Measurements from ENCODE around the gene TMEM141. TPM values are rescaled to one million over a fixed set of nuclear protein-coding genes. Genes with fewer than 3 reads are reported as not detected.
"Not testable (repeated sequence)": the region's sequence is repeated elsewhere in the genome, so short reads cannot be mapped to it uniquely, and the experiment has no call there.

The TMEM141 gene
- total RNA-seq, 1 donor from 2014 or later = 34.7 TPM

DNA sequence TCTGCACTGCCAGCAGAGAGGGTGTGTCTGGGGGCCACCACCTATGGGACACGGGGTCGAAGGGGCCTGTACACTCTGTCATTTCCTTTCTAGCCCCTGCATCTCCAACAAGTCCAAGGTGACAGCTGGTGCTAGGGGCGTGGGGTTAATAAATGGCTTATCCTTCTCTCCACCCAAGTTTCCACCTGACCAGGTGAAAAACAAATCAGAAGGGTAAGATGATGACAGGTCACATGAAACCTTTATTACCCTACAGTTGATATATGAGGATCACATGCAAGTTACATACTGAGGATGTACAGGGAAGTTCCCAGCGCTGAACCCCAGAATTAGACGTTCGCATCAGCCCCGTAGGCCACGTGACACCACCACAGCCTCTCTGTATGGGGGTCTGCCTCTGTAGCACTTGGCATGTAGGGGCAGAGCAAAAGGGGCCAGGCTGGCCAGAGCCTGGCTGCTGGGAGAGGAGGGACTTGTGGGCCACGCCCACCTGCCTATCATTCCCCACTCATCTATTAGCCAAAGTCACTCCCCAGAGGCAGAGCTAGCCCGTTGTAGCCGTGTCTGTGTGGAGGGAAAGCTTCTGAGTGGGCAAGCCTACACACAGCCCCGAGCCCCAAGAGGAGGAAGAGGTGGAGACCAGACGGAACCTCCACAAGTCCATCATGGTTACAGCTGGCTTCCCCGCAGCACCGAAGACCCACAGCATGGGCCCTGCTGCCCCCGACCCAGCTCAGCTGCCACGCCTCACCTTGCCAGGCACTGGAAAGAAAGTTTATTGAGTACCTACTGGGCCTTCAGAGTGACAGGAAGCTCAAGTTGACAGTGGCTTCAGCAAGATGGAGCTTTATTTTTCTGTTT, 2.2 kb downstream of the TMEM141 start:
- intact Hi-C loops (cut with micrococcal nuclease) = loop anchor here (5.0 kb wide), 6 partner anchors 54 to 814 kb away; partner anchors contain the start of genes ARRDC1, FBXW5, PHPT1 and TRAF2

DNA sequence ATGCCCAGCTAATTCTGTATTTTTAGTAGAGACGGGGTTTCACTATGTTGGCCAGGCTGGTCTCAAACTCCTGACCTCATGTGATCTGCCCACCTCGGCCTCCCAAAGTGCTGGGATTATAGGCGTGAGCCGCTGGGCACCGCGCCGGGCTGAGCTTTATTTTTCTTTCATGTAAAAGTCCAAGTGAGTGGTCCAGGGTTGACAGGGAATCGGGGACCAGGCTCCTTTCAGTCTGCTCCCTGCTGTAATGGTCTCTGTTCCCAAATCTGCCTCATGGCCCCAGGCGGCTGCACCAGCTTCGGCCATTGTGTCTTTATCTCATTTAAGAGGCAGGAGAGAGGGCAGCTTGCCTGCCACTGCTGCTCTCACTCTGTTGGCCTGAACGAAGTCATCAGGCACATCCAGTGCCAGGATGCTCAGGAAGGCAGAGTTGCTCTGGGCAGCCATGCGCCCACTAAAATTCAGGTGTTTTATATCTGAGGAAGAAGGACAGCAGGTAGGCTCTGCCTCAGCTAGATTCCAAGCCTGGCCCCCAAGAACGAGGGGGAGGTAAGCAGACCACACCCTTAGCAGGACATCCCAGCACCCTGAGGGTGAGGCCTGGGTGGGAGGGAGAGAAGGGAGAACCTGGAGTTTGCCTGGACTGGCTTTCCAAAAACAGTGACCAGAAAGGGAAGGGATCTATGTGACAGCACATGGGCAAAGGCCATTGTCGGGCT, 3.3 kb downstream of the TMEM141 start:
- intact Hi-C loops (cut with micrococcal nuclease) = loop anchor here (5.0 kb wide), 6 partner anchors 53 to 813 kb away; partner anchors contain the start of genes ARRDC1, FBXW5, PHPT1 and TRAF2

DNA sequence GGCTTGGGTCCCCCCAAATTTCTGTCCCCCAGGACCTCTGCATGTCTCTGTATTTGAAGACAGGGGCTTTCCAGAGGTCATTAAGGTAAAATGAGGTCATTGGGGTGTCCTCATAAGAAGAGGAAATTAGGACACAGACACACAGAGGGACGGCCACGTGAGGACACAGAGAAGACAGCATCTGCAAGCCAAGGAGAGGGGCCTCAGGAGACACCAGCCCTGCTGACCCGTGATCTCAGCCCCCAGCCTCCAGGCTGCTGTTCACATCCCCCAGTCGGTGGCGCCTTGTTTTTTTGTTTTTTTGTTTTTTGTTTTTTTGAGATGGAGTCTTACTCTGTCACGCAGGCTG, 3.8 kb downstream of the TMEM141 start:
- intact Hi-C loops (cut with micrococcal nuclease) = loop anchor here (5.0 kb wide), 6 partner anchors 52 to 812 kb away; partner anchors contain the start of genes ARRDC1, FBXW5, PHPT1 and TRAF2

DNA sequence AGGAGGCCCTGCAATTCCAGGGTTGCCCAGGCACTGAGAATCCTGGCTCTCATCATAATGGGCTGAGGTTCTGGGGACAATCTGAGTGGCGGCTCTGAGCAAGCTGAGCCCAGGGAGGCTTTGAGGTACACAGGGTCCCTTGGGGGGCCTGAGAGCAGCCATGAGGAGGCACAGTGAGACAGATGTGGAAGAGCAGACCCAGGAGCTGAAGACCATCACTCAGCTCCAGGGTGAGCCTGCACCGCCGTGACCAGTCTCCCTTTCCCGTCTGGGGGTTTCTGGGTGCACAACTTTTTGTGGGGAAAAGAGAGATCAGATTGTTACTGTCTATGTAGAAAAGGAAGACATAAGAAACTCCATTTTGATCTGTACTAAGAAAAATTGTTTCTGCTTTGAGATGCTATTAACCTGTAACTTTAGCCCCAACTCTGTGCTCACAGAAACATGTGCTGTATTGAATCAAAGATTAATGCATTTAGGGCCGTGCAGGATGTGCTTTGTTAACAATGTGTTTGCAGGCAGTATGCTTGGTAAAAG, 5.2 kb downstream of the TMEM141 start, which contains the start of gene CCDC183:
TSS of gene CCDC183 (plus strand) at position 101 of the 537 bp plus-strand sequence. CDS start at position 161, 60 bp downstream.
- intact Hi-C loops (cut with micrococcal nuclease) = no loop called here

DNA sequence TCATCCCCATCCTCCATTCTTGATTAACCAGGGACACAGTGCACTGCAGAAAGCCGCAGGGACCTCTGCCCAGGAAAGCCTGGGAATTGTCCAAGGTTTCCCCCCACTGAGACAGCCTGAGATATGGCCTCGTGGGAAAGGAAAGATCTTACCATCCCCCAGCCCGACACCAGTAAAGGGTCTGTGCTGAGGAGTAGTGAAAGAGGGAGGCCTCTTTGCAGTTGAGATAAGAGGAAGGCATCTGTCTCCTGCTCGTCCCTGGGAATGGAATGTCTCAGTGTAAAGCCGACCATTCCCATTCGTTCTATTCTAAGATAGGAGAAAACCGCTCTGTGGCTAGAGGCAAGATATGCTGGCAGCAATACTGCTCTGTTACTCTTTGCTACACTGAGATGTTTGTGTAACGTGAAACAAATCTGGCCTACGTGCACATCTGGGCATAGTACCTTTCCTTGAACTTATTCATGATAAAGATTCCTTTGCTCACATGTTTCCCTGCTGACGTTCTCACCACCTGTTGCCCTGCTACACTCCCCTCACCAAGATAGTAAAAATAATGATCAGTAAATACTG, 5.7 kb downstream of the TMEM141 start:
- intact Hi-C loops (cut with micrococcal nuclease) = not testable (repeated sequence)

DNA sequence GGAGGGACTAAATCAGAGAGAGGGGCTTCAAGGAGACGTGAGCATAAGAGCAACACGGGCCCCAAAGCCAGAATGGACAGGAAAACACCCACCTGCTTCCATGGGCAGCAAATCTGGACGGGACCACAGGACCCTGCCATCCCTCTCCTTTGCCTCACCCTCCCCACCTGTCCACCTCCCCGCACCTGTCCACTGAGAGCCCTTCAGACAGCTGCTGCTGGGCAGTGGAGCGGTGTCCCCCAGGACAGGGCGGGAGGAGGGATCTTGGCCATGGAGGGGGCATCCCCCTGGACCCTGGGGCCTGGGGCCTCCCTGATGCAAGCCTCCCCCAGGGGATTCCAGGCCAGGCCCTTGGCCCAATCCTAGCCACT, 7.5 kb downstream of the TMEM141 start:
- intact Hi-C loops (cut with micrococcal nuclease) = no loop called here

DNA sequence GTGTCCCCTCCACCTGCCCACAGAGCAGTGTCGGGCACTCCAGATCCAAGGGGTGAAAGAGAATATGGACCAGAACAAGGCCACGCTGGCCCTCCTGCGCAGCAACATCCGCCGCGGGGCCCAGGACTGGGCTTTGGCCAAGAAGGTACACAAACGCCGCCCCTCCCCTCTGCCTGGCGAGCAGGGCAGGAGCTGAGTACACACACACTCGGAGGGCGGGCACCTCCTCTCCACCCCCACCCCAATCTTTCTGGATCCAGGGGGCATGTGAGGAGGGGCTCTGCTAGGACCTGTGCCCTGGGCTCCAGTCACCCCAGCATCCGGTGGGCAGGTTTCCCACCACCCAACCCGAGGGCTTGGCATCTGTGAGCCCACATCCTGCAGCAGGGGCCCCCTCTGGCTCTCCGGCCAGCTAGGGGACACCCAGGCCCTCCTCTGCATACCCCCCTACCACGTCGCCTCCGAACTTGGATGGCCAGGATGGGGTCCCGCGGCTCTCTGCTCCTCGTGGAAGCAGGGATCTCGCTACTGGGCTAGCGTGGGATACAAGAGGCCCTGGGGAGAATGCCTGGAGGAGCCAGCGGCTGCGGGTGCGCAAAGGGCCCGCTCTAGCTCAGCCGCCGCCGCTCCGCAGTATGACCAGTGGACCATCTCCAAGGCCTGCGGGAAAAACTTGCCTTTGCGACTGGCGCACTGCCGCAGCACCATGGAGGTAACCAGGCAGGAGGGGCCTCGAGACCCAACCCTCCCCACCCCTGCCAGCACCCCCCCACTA, 8.1 kb downstream of the TMEM141 start:
- intact Hi-C loops (cut with micrococcal nuclease) = no loop called here

DNA sequence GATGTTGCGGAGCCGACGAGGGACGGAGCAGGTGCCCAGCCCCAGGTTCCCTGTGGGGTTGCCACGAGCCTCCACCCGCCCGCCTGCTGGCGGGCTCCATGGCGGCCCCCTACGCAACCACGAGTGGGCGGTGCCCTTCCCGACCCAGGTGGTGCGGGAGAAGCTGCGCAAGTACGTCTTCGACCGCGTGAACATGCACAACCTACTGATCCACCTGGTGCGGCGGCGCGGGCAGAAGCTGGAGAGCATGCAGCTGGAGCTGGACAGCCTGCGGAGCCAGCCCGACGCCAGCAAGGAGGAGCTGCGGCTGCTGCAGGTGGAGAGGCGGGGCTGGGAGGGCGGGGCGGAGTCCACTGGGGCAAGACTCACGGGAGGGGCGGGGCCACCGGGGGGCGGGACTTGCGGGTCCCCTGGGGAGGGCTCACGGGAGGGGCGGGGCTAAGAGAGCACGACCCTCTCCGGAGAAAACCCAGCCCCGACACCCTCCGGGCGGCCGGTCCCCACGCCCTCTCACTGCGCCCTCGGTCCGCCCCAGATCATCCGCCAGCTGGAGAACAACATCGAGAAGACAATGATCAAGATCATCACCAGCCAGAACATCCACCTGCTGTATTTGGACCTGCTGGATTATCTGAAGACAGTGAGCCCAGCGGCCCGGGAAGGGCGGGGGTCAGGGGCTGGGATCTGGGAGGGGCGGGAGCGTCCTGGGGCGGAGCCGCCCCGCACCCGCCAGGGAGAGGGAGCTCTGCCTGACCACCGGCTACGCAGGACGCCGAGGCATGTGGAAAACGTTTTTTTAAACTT, 8.9 kb downstream of the TMEM141 start:
- intact Hi-C loops (cut with micrococcal nuclease) = loop anchor here (1.0 to 10.0 kb wide), 4 partner anchors 9 to 425 kb away; partner anchors contain the start of genes CYSRT1, NOTCH1, PHPT1 and RNF208

DNA sequence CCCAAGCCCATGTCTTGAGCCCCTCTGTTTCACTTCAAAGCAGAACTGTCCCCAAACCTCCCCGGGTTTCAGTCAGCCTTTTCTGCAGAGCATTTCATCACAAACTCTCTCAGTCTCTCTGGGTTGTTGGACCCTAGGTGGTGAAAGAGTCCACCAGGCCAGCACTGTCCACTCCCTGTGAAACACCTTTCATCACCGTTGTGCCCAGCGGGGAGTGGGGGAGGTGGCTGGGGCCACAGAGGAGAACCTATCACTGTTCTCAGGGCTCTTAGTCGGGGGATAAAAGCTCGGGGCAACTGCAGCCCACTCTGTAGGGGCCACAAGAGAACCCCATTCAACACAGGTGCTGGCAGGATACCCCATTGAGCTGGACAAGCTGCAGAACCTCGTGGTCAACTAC, 11.2 kb downstream of the TMEM141 start:
- intact Hi-C loops (cut with micrococcal nuclease) = loop anchor here (10.0 kb wide), 2 partner anchors 258 to 422 kb away; partner anchors contain the start of genes CYSRT1, NOTCH1, RNF208 and RNF224

DNA sequence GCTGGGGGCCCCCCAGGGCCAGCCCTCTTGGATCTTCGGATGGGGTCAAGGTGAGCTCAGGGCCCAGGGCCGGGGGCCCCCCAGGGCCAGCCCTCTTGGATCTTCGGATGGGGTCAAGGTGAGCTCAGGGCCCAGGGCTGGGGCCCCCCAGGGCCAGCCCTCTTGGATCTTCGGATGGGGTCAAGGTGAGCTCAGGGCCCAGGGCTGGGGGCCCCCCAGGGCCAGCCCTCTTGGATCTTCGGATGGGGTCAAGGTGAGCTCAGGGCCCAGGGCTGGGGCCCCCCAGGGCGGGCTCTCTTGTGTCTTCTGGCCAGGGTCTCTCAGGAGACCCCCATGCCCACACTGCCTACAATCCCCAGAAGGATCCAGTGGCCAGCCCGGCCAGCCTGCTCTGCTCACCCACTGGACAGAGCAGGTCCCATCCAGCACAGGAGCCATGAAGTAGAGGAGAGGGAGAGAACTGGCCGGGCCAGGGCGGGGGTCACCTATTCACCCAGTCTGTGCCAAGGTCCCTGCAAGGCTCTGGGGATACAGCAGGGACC, 11.9 kb downstream of the TMEM141 start:
- intact Hi-C loops (cut with micrococcal nuclease) = loop anchor here (10.0 kb wide), 2 partner anchors 258 to 422 kb away; partner anchors contain the start of genes CYSRT1, NOTCH1, RNF208 and RNF224

DNA sequence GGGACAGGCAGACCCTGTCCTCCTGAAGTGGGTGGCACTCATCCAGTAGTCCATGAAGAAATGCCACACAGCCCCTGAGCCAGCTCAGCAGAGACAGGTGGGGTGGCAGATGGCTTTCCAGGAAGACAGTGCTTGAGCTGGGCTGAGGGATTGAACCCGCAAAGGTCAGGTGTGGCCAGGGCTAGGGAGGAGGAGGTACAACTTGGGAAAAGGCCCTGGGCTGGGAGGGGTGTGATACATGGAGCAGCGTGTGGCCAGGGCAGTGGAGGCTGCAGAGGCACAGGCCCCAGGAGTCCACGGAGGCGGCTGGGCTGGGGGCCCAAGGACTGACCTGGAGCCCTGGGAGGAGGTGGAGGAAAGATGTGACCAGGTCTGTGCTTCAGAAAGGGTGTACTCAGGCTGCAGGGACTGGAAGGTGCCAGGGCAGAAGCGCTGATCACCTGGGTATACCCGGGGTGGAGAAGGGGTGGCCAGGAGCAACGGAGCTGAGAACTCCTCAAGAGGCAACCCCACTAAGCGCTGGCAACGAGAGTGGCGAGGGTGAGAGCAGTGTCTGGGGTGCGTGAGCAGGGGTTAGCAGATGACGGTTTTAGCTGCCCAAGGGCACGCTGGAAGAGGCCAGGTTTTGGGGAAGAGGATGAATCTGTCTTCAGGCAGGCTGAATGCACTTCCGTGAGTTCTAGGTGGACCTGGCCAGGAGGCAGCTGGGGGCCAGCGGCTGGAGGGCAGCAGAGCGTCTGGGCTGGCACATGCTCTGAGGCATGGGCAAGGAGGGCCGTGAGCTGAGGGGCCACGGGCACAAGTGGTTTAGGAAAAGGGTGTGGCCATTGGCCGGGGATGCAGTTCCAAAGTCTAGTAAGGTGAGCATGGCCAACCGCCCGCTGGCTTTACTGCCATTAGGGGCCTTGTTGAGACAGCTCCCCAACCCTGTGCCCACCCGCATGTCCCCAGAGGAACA, 12.7 kb downstream of the TMEM141 start:
- intact Hi-C loops (cut with micrococcal nuclease) = loop anchor here (10.0 kb wide), 2 partner anchors 259 to 421 kb away; partner anchors contain the start of genes CYSRT1, NOTCH1, RNF208 and RNF224

DNA sequence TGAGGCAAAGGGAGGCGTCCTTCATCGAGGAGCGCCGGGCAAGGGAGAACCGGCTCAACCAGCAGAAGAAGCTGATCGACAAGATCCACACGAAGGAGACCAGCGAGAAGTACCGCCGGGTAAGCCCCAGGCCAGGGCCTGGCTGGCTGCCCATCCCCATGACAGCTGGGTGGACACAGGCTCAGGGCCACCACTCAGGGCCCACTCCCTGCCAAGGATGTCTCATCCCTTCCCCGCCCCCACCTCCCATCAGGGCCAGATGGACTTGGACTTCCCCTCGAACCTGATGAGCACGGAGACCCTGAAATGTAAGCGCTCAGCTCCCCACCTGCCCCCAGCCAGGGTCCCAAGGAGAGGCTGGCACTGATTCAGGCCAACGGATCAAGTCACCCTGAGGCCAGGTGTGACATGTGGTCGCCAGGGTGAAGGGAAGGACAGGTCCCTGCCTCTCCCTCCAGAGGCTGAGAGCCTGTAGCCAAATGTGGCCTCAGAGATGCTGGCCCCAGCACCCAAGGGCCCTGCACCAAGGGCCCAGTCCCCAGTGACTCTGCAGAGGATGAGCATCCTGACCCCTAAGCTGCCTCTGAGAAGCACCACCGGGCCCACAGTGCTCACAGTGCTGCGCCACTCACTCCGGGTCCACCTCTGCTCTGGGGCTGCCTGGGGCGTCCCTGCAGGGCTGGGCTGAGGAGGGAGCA, 13.5 kb downstream of the TMEM141 start:
- intact Hi-C loops (cut with micrococcal nuclease) = loop anchor here (5.0 to 10.0 kb wide), 3 partner anchors 78 to 420 kb away; partner anchors contain the start of genes CYSRT1, NOTCH1, RNF208 and RNF224

DNA sequence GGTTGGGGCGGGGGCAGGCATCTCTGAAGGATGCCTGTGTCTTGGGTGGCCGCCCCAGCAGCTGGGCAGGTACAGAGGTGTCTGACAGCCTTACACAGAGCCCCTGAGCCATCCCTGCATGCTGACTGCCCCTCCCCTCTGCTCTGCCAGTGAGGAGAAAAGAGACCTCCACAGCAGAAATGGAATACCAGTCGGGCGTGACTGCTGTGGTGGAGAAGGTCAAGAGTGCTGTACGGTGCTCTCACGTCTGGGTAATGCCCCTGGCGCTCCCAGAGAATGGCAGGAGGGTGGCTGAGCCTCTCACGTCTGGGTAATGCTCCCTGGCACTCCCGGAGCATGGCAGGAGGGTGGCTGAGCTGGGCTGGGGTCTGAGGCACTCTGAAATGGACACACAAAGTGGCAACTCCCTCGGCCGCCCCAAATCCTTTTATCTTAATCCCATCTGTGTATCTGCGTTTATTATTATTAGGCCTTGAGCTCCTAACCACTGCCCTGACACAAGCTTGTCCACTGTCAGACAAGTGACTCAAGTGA, 14.1 kb downstream of the TMEM141 start:
- intact Hi-C loops (cut with micrococcal nuclease) = loop anchor here (5.0 to 10.0 kb wide), 3 partner anchors 77 to 420 kb away; partner anchors contain the start of genes CYSRT1, NOTCH1, RNF208 and RNF224

DNA sequence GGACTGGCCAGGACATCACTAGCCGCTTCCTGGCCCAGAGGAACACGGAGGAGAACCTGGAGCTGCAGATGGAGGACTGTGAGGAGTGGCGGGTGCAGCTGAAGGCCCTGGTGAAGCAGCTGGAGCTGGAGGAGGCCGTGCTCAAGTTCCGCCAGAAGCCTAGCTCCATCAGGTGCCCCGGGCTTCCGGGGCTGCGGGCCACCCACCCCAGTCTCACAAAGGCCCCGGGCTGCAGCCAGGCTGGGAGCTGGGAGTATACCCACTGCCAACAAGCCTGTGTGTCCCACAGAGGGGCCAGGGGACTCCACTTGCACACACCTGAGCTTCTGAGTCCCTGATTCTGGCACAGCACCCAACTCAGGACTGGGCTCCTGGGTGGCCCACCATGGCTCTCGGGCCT, 14.9 kb downstream of the TMEM141 start:
- intact Hi-C loops (cut with micrococcal nuclease) = loop anchor here (5.0 to 10.0 kb wide), 3 partner anchors 76 to 419 kb away; partner anchors contain the start of genes CYSRT1, NOTCH1, RNF208 and RNF224

DNA sequence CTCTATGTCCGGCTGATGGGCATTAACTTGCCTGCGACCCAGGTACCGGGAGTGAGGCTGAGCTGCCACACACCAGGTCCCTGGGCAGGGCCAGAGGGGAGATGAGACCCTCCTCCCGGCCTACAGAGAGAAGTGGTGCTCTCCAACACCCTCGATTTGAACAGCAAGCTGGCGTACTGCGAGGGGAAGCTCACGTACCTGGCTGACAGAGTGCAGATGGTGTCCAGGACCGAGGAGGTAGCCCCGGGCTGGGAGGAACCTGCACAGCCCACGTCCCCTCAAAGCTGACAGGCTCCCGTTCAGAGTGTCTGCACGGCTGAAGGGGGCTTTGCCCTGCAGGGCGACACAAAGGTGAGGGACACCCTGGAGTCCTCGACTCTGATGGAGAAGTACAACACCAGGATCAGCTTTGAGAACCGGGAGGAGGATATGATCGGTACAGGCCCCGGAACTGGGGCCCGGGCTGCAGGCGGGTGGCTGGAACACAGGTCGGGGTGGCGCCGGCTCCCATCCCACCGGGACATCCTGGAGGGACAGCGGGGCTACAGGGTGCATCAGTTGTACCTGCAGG, 15.6 kb downstream of the TMEM141 start:
- intact Hi-C loops (cut with micrococcal nuclease) = loop anchor here (5.0 to 10.0 kb wide), 3 partner anchors 76 to 418 kb away; partner anchors contain the start of genes CYSRT1, NOTCH1, RNF208 and RNF224
